Measurements from ENCODE around the gene TTC33.

GRCh38 chr5:40628407-40628806 lies 127.4 kb downstream of the TTC33 start:
- no peak for TF ChIP-seq EZH2 (IDR thresholded peaks at IDR 0.05; ENCODE audit: low read depth)
- TF ChIP-seq, protein P1, sequence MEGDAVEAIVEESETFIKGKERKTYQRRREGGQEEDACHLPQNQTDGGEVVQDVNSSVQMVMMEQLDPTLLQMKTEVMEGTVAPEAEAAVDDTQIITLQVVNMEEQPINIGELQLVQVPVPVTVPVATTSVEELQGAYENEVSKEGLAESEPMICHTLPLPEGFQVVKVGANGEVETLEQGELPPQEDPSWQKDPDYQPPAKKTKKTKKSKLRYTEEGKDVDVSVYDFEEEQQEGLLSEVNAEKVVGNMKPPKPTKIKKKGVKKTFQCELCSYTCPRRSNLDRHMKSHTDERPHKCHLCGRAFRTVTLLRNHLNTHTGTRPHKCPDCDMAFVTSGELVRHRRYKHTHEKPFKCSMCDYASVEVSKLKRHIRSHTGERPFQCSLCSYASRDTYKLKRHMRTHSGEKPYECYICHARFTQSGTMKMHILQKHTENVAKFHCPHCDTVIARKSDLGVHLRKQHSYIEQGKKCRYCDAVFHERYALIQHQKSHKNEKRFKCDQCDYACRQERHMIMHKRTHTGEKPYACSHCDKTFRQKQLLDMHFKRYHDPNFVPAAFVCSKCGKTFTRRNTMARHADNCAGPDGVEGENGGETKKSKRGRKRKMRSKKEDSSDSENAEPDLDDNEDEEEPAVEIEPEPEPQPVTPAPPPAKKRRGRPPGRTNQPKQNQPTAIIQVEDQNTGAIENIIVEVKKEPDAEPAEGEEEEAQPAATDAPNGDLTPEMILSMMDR (conservative IDR thresholded peaks at IDR 0.05): no peak
